Measurements from ENCODE around the gene DALRD3.
A peak's percentile ranks its signal among the peaks of the same experiment; 100 is the strongest.

The DALRD3 gene

GRCh38 chr3:49004352-49005302 is 13.8 kb downstream of the DALRD3 start:
- DNase-seq = no peak

DNA sequence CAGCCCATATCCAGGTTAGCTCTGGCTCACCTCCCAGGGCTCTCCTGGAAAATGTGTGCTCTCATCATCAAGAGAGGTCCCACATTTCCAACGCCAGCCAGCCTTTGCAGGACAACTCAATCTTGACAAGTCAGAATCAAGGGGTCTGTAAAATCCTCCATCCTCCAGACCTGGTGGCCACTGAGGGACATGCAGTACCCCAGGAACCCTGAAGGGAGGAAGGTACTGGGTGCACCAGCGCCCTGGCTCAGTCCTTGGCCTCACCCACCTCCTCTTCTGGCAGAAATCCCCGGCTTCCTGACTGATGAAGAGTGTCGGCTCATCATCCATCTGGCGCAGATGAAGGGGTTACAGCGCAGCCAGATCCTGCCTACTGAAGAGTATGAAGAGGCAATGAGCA is 17.2 kb downstream of the DALRD3 start:
- DNase-seq = no peak

- DNase-seq = no peak
These were observed 19.1 kb downstream of the DALRD3 start for GRCh38 chr3:48999085-48999858.

DNA sequence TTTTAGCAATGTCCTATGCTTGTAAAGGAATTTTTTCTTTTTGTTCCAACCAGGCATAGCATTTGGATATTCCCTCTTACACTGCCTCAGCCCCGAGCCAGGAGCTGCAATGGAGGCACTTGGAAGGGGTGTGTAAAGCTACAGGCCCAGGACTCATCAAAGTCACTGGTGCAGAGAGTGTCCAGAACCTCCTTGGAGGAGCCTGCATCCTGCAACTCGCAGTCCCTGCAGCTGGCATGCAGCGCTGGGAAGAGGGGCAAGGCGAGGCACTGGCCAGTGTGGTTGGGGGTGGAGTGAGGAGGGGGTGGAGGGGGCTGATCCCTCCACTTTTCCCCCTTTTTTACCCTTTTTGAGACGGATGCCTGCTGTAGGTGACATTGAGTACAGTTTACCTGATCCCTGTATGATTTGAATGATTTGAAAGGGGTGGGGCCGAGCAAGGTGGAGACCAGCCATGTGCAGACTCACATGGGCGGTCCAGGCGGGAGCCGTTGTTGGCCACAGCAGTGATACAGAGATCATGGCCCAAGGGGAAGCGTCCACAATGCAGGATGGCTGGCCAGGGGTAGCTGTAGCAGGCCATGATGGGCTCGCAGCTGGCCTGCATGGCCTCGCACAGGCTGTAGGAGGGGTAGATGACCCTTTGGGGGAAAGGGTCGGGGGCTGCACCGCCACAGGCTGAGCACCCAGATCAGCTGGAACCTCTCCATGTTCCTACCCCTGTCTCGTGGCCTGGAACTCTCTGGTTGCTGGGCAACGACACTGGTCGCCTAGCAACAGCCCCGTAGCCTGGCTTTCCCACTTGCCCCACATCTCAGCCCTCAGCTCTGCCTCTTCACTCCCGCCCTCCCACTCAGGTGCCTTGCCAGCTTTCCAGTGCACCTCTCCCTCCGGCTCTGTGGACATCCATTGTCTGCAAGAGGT is 20.4 kb downstream of the DALRD3 start:
- DNase-seq = no peak

DNA sequence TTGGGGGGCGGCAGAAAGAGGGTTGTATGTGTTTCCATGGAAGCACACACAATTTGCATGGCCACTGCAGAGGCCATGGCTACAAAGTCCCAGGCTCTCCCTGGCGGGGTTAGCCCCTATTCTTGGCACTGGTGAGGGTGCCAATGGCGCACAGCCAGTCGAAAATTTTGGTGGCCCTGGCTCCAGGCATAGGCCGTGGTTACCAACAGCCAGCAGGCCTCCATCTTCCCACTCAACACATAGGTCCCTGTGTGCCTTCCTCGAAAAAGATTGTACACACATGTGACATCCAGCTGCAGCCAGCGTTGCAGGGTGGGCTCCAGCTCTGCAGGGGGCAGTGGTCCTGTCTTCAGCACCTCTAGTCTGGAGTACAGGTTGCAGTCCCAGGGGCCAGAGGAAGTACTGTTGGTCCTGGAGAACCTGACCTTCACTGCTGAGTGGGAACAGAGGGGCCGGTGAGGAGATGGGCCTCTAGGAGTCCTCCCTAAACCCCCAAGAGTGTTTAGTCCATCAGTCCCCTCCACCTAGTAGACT is 21.2 kb downstream of the DALRD3 start:
- DNase-seq = no peak

- DNase-seq = no peak
These were observed 21.7 kb downstream of the DALRD3 start for GRCh38 chr3:48996640-48997039.

DNA sequence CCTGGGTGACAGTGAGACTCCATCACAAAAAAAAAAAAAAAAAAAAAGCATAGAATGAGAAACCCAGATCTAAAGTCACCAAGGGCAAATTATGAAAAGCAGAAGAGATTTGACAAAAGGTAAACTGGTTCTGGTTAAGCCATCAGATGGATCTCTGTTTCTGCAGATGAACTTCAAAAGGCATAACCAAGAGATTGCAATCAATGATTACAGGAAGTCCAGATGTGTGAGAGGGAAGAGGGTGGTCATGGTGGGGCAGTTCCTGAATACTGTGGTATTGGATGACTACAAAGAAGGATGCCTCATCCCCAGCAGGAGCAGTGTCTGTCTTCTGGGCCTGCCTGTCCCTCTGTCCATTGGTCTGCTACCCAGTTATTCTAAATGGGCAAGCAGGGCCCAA is 24.5 kb downstream of the DALRD3 start:
- no peak for DNase-seq

DNA sequence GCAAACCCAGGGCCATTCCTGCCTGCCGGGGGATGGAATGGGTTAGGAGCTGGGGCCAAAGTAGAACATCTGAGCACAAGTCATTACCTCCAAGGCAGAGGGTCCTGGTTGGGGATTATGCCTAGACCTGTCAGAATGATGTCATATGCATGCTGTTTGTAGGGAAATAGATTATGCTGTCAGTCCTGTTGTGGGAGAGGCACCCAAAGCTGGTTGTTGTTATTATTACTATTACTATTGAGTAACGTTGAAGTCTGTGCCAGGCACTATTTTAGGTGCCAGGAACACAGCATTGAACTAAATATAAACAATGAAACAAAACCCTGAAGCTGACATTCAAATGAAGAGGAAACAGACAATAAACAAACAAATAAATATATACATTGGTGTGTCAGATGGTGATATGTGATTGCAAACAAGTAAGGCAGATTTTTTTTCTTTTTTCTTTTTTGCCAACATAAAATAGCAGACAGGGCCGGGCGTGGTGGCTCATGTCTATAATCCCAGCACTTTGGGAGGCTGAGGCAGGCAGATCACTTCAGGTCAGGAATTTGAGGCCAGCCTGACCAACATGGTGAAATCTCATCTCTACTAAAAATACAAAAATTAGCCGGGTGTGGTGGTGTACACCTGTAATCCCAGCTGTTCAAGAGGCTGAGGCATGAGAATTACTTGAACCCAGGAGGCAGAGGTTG is 26.4 kb downstream of the DALRD3 start:
- no peak for DNase-seq

GRCh38 chr3:48990636-48991469 is 27.5 kb downstream of the DALRD3 start:
- peak; percentile 56 for DNase-seq

GRCh38 chr3:48989796-48990635 is 28.4 kb downstream of the DALRD3 start, which contains the start of gene P4HTM:
Gene P4HTM, plus strand, starts transcription at chr3:48990241. Its CDS starts 16 bp downstream, at chr3:48990257.
- DNase-seq = peak; percentile 89

DNA sequence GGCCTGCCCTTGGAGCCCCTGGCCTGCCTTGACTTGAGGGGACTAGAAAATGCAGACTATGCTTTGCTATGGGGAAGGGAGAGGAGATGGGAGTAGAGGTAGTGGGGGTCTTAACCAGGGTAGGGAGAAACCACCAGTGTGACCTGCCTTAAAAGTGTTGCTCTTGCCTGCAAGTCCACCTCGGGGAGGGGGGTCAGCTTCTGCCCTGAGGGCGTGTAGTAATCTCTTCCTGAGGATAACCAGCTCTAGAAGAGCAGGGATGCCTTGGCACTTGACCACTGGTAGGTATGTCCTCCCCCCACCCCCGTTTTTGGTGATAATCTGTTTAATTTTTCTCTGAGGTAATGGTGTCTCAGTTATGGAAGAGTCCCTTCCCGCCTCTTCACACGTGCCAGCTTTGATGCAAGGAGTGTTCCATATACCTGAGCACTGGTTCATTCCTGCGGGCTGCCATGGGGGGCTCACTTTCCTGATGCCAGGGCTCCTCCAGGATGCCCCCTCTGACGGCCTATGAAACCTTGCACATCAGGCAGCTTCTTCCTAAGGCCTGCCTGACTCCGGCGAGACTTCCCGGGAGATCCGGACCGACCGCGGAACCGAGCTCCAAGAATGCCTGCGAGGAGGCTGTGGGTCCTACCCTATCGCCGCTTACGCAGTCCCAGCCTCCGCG is 29.1 kb downstream of the DALRD3 start:
- no peak for DNase-seq

DNA sequence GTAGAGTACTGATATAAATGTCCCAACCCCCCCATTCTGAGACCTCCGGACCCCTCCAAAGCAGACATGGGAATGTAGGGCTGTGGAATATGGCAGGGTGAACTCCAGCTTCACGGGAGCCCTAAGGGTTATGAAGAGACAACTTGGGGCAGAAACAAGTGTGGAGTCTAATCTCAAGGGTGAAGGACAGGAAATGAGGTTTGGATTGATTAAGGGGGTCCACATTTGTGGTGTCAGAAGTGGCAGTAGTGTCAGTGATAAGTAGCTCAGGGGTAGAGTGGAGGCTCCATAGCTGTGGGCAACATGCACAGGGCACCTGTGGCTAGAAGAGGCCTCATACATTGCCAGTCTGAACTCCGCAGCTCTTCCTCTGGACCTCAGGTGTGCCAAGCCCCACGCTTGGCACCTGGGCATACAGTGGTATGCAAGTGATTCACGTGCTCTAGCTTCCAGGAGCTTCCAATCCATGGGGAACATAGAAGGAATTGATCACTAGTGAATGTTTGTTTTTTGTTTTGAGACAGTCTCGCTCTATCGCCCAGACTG is 32.5 kb downstream of the DALRD3 start:
- no peak for DNase-seq

- no peak for DNase-seq
These were observed 33.7 kb downstream of the DALRD3 start for GRCh38 chr3:48984663-48985062.

DNA sequence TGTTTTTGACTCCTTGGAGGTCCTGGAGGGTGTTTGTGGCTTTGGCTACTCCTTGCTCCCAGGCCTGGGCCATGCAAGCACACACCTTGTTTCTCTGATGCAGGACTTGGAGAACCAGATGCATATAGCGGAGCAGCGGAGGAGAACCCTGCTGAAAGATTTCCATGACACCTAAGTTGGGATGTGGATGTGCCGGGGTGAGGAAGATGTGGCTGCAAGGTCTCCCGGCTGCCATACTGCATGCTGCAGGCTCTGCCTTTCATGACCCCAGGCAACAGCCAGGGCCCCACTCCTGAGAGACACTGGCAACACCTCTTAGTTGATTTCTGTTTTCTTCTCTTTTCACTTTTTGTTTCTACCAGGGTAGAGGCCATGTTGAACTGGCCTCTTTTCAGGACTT is 35.3 kb downstream of the DALRD3 start:
- DNase-seq = no peak

- DNase-seq = no peak
These were observed 35.7 kb downstream of the DALRD3 start for GRCh38 chr3:48982686-48983085.

- no peak for DNase-seq
These were observed 36.4 kb downstream of the DALRD3 start for GRCh38 chr3:48982016-48982415.

- no peak for DNase-seq
These were observed 38.1 kb downstream of the DALRD3 start for GRCh38 chr3:48980295-48980694.

GRCh38 chr3:48979451-48979850 is 38.9 kb downstream of the DALRD3 start:
- DNase-seq = no peak

Data from activated CD4-positive, alpha-beta T cell treated with anti-CD3 and anti-CD28 coated beads, Interleukin-10, Interleukin-2, amounts not matched to agents 100 ng/mL and 50 ng/mL, durations not matched to agents 16 hours and 8 hours (primary cell).